HL-60/S4 (cell line): ENCODE results near the gene RADX.
"Not testable (repeated sequence)": the region's sequence is repeated elsewhere in the genome, so short reads cannot be mapped to it uniquely, and the experiment has no call there.

Experiments
- in situ Hi-C: fragments of 300-500 bp; cut with MboI; formaldehyde crosslinking; loops from 2 replicates; pipeline ENCODE4 v1.14.3; 2022; ENCODE audit warnings: low sequenced_read_pairs

Gene RADX, protein sequence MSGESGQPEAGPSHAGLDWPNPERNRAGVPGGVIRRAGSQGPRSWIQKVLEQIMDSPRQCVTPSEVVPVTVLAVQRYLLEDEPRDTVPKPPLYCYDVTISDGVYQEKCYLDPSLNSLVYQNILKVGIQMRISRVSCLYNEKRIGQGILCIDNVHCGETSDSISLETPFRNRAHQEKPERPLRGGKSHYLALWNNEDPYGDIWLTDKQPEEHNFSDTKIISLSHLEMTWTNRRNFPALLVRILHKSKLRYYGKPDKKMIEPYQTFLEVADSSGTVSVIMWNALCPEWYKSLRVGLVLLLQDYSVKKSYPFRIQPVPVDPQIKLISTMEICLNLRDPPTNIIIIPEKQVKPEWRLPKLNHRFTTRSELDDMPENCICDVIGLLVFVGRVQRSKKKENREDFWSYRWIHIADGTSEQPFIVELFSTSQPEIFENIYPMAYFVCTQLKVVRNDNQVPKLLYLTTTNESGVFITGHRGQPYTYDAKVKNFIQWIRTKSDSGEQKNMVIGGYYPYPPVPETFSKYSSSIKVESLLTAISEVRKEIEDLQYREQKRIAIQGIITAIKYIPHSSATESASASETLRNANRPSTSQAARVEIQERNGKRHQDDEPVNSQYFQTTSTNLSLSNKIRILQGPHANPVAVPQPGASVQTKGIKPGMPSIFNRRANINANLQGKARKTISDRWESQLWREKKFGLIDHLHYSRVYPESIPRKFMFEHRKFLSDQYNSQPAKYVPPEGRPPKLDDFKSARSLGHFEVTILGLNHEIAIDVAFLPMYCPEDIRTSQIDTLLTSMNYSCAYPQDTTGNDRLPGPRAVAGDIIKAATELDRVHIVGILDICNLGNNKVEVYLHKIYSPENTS

DNA sequence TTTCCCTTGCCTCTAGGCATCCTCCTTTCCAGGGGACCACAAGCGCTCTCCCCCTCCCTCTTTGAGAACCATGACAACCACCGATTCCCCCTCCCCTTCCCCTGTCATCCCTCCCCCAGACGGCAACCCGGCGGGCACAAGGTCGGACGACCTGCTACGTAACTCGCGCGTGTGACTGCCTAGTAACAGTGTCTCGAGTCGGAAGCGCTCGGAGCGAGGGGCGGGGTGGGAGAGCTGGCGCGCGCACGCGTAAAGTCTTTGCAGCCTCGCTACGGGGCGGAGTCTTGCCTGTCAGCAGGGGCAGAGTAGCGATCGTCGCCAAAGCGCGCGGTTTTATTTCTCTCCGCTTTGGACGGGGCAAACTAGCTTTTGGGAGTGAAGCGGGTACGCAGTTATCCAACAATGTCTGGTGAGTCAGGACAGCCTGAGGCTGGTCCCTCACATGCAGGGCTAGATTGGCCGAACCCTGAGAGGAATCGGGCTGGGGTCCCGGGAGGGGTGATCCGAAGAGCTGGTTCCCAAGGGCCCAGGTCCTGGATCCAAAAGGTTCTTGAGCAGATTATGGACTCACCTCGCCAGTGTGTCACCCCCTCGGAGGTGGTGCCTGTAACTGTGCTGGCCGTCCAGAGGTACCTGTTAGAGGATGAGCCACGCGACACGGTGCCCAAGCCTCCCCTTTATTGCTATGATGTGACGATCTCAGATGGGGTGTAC, at the start of gene RADX:
Gene RADX (plus strand): TSS at position 300 of the 714 bp plus-strand sequence. CDS start 103 bp downstream, at position 403.
- in situ Hi-C loops, result no loop called here

DNA sequence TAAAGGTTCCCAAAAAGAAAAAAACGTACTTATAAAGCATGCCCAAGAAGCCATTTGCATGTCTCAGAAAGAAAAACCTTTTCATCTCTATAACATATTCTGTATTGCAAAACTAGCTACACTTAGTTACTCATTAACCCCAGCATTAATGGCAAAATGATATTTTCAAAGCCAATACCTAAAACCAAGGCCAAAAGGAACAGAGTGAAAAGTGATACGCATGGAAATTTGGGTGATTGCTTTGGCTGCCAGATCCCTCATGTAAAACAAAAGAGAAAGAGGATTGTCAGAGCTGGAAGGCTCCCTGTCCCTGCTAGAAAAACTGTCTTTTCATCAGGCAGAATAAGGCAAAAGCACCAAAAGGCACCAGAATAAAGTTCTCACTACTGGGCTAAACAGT, 46.8 kb upstream of the RADX start:
- in situ Hi-C loops, result no loop called here

DNA sequence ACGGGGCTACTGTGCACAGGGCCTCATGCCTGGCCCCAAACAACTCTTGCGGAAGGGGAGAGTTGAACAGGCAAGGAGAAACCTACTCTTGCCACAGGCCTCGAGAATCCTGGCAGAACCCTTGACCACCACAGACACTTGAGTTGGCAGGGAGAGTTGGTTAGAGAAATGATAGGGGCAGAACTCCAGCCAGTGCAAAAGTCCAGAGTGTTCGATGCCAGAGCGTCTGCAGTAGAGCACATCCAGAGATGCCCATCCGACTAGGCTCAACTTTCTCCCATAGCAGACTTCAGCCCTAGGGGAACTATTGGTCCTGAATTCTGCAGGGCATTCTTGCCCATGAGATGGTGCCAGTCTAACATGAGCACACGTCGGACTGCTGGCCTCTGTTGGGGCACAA, 45.4 kb upstream of the RADX start:
- in situ Hi-C loops, result no loop called here

DNA sequence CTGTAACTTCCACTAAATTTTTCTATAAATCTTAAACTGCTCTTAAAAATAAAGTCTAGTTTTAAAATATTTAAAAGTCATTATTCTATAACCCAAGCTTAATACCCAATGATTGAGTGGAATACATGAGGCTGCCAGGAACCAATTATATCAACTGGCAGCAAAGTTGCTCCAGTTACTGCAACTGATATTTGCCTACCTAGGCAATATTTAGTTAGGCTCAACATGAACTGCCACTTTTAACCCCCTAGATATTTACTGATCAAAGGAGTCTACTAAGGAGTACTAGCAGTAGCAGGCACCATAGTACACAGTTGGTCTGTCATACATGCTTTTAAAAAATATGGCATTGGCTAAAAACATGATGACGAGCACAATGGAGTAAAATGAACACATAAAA, 29.9 kb upstream of the RADX start:
- in situ Hi-C loops, result no loop called here

DNA sequence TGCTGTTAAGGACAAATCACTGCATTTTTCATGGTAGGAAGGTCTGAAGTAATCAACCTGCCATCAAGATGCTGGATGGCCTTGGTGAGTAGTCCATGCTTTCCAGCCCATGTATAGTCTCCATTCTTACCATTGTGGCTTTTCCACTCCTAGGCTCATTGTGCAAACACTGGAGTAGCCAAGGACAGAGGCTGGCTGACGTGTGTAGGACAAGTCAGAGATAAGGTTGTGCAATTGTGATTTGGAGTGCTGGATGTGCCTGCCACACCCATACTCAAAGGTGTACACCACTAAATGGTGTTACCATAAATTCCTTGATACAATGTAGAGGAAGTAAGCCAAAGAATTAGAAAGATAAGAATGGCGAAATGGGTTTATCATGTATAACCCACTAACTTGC, 26.3 kb upstream of the RADX start:
- in situ Hi-C loops, result no loop called here

DNA sequence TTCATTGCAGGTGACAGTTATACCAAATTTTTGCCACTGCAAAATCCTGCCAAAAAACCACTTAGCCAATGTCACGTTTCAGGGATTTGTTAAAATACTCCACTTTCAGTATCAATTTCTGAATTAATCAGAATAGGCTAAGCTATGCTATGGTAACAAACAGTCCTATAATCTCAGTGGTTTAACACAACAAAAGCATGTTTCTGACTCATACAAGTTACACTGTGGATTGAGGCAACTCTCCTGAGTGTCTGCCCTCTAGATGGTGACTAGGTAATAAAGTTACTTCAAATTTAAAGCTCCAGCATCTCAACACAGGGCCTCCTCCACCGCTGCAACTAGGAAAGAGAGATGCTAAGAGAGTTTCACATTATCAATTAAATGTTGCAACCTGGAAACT, 23.0 kb upstream of the RADX start:
- in situ Hi-C loops, result no loop called here

DNA sequence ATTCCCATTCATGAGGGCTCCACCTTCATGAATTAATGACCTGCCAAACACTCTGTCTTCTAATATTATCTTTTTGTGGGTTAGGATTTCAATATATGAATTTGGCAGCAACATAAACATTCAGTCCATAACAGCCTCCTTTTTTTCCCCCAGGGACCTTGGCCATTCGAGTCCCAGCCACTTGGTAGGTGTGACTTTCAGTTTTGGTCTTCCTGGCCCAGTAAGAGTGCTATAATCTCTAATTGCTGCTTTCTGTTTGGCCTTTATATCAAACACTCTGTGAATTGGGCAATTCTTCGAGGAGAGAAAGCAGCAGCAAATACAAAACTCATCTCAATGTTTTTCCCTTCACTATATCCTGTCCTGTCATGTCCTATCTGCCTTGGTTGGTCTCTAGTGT, 12.4 kb upstream of the RADX start:
- in situ Hi-C loops, result no loop called here

DNA sequence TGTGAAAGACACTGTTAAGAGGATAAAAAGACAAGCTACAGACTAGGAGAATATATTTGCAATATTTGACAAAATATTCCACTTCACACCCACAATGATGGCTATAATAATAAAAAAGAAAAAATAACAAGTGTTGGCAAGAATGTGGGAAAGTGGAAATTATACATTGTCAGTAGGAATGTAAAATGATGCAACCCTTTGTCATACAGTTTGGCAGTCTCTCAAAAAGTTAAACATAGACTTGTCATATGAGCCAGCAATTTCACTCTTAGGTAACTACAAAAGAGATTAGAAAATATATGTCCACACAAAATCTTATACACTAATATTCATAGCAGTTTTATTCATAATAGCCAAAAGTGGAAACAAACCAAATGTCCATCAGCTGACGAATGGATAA, 5.2 kb upstream of the RADX start:
- in situ Hi-C loops, result no loop called here

DNA sequence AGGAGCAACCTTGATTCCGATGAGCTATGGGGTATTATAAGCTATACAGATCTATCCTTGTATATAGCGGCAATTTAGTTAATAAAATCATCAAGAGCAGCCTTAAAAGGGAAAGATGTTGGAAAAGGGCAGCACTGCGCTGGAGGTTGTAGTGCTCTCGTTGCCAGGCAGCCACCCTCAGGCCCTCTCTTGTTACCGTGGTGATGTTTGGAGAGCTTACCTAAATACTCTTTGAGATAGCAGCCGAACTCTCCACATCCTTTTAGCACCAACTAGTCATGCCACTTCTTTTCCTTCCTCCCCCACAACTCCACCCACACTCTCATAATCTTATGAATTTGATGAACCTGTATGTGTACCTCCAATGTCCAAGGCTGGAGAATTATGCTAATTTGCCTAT, 3.8 kb upstream of the RADX start:
- in situ Hi-C loops, result no loop called here

DNA sequence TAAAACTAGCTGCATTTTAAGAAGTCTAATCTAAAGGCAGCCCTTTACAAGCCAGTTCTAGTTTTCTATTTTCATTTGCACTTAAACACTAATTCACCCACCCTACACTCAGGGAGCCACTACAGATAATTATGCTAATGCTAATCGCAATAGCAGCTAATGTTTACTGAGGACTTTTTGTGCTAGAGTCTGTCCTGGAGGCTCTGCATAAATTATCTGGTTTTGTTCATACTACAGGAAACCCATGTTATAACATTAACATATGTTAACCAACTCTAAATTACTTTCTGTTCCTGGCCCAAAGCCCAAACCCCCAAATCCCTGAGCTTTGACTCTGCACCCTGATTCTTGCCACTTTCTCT, 480 bp upstream of the RADX start:
- in situ Hi-C loops, result no loop called here

DNA sequence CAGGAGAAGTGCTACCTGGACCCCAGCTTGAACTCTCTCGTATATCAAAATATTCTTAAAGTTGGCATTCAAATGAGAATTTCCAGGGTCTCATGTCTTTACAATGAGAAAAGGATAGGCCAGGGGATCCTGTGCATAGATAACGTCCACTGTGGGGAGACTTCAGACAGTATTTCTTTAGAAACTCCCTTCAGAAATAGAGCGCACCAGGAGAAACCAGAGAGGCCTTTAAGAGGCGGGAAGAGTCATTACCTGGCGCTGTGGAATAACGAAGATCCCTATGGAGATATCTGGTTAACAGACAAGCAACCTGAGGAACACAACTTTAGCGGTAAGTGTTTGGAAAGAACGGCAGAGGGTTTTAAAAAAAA, 600 bp downstream of the RADX start:
- in situ Hi-C loops, result no loop called here

DNA sequence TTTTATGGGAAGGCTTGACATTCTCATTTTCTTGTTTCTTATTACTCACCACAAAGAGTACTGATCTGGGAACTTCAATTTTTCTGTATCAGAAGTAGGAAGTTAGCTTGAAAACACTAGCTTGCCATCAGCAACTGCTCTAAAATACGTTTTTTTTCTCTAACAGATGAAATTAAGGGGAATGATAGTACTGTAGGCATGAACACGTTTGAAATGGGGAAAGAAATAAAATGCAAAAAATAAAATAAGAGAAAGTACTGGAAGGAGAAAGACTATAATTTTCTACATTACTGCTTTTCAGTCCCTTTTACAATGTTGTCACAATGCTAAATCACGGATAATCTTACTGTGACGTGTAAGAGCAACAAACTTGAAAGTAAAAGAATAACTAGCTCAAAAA, 1.5 kb downstream of the RADX start:
- in situ Hi-C loops, result no loop called here

DNA sequence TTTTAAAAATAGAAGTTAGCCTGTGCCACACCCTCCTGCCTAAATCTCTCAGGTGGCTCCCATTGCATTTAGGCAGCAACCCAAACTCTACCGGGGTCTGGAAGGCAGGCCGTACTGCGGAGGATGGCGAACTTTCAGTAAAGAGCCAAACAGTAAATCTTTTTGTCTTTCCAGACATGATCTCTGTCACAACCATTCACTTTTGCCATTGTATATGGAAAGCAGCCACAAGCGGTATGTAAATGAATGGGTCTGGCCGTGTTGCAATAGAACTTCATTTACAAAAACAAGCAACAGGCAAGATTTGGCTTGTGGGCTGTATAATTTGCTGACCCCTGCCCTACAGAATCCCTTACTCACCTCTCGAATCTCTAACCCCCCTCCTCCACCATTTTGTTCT, 3.3 kb downstream of the RADX start:
- in situ Hi-C loops, result no loop called here

DNA sequence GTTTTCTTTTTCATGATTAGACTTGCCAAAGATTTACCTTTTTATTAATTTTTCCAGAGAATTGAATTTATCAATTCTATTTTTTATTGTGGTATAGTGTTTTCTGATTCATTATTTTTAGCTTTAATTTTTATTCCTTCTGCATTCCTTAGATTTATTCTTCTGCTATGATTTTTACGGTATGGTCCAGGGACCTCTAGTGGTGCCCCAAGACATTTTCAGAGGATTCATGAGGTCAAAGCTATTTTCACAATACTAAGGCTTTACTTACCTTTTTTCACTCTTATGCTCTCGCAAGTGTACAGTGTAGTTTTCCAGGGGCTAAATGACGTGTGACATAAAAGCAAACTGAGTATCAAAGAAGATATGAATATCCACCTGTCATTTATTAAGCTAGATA, 8.0 kb downstream of the RADX start:
- in situ Hi-C loops, result no loop called here

DNA sequence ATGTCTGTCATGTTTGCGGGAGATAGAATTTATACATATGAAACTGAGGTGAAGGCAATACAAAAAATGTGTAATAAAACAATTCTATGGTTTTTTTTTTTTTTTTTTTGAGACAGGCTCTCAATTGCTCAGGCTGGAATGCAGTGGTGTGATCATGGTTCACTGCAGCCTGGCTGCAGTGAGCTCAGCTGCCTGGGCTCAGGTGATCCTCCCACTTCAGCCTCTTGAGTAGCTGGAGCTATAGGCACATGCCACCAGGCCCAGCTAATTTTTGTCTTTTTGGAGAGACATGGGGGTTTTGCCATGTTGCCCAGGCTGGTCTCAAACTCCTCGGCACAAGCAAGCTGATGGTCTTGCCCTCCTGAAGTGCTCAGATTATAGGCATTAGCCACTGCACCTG, 10.1 kb downstream of the RADX start:
- in situ Hi-C loops, result no loop called here

DNA sequence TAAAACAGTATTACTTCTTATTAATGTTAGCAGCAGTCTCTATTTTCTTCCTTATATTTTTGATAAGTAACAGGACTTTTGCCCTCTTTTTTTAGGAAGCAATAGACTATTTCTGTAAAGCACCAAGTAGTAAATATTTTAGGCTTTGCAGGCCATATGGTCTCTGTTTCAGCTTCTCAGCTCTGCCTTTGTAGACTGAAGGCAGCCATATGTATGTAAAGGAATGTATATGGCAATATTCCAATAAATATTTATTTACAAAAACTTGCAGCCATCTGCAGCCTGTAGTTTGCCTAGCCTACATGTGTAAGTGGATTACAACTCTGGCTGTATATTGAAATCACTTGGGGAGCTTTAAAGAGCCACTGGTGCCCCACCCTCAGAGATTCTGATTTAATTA, 15.0 kb downstream of the RADX start:
- in situ Hi-C loops, result no loop called here

DNA sequence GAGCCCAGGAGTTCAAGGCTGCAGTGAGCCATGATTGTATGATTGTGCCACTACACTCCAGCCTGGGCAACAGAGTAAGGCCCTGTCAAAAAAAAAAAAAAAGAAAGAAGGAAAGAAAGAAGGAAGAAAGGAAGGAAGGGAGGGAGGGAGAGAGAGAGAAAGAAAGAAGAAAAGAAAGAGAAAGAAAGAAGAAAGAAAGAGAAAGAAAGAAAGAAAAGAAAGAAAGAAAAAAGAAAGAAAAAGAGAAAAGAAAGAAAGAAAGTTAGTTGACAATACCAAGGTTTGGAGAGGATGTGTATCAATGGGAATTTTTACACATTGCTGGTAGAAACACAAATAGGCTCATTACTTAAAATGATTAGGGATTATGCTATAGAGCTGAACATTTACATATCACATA, 19.8 kb downstream of the RADX start:
- in situ Hi-C loops, result no loop called here

DNA sequence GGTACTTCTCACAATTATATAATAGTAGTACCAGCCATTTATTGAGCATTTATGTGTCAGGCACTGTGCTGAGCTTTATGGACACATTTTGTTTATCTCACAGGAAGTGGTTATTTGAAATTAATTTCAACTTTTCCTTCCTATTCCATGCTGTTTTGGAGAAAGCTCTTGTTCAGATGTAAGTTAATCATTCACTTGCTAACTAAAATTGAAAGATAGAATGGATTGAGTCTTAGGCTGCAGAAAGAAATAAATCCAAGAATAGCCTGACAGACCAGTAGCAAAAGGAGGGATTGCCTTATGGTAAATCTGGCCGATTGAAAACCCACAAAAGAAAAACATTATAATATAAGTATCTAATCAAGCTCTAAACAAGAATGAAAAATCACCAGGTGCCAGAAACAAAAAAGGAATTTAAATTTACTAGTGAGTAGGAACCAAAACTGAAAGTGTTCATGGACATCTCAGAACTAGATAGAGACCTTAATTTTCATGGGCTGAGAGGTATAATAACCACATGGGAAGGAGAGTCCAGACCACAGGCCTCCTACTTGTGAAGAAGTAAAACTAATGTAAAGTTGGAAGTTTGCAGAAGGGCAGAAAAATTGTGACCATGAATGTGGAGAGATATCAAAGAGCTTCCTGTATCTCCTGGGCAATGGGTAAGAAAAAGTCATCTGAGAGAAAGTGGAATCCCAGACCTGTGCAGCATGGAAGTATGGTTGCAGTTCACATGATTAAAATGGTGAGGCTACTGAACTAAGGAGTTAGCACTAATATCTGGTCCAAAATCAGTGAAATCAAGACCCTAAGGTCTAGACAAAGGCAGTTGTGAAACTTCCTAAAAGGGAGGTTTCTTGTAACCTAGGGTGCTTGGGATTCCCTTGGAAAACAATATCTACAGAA, 38.0 kb downstream of the RADX start:
- in situ Hi-C loops, result no loop called here

DNA sequence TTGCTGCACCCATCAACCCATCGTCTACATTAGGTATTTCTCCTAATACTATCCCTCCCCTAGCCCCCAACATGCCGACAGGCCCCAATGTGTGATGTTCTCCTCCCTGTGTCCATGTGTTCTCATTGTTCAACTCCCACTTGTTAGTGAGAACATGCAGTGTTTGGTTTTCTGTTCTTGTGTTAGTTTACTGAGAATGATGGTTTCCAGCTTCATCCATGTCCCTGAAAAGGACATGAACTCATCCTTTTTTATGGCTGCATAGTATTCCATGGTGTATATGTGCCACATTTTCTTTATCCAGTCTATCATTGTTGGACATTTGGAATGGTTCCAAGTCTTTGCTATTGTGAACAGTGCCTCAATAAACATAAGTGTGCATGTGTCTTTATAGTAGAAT, 41.8 kb downstream of the RADX start:
- in situ Hi-C loops, result not testable (repeated sequence)

DNA sequence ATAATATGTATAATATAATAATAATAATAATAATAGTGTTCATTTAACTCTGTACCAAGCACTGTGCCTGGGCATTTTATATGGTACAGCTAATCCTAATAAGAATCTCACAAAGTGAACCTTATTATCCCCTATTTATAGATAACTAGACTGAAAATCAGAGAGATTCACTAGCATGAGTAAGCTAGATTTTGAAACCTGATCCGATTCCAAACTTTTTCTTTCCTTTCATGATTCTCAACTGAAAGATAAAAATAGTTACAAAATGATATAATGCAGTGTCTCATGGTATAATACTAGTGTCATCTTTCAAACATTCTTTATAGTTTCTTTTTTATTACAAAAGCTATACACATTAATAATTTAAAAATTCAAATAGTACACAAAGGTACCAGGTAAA, 58.9 kb downstream of the RADX start:
- in situ Hi-C loops, result no loop called here

DNA sequence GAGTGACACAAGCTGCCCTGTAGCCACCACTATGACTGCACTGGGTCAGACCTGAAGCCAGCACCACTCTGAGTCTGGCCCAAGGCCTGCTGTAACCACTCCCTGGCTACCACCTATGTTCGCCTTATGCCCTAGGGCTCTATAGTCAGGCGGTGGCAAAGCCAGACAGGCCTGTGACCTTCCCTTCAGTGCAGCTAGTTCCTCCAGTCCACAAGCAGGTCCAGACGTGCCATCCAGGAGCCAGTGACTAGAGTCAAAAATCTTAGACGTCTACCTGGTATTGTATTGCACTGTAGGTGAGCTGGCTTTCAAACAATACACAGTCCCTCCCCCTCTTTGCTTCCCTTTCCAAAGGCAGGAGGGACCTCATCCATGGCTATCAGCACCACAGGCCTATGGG, 60.7 kb downstream of the RADX start:
- in situ Hi-C loops, result no loop called here
